ENCODE results near the gene MUC5AC.

MUC5AC gene

GRCh38 chr11:1120532-1121330 is 37.0 kb upstream of the MUC5AC start:
- FAIRE-seq (no peak), DNase-seq (ENCODE audit: extremely low spot score, insufficient read length, low read depth) (no peak)

DNA sequence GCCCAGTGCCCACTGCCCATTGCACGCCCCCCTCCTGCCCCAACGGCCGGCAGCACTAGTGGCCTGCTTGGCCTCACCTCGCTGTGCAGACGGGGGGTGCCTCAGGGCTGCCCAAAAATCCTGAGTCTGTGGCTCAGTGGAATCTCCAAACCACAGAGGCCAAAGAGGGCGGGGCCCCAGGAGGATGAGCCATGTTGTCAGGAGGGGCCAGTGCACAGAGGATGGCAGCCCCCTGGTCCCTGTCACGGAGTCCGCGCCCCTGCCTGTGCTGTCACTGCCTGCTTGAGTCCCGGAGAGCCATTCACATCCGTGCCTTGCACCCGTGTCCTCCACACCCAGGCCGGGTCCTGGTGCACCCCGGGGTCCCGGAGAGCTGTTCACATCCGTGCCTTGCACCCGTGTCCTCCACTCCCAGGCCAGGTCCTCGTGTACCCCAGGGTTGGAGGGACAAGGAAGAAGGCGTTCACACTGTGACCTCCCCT is 36.4 kb upstream of the MUC5AC start:
- DNase-seq (ENCODE audit: extremely low spot score, insufficient read length, low read depth) (no peak), FAIRE-seq (no peak)

DNA sequence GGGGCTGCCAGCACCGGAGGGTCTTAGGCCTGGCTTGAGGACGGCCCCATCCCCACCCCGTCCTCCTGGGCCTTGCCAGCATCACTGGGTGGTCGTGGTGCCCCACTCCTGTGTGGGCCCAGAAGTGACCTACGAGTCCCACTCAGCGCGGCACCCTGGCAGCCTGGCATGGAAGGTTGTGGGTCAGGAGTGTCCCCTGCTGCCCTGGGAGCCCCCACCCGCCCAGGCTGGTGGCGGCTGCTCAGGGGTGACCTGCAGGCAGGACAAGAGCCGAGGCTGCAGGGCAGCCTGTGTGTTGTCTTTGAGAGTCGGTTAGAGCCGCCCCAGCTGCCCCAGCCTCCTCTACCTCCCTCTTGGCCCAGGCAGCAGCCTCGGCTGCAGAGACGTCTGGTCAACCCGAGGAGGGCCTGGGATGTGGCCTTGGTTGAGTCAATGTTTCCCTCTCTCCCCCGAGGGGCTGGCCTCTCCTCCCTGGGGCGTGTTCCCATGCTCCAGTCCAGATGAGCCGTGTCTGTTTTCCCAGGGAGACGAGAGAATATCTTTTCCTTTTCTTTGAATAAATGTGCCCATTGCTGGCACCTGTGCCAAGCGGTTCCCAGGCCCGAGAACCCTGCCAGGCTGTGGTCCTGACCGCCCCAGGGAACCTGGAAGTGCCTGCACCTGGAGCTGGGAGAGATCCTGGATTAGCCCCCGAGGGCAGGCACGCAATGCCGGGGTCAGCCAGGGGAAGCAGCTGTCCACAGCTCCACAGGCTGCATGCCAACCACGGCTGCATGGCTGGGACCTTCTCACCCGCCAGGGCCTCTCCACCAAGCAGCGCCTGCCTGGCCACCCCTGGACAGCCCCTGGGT is 35.7 kb upstream of the MUC5AC start:
- FAIRE-seq (no peak), DNase-seq (ENCODE audit: extremely low spot score, insufficient read length, low read depth) (no peak)

- FAIRE-seq (no peak), DNase-seq (ENCODE audit: extremely low spot score, insufficient read length, low read depth) (no peak)
Measured at GRCh38 chr11:1122664-1123002, 35.1 kb upstream of the MUC5AC start.

DNA sequence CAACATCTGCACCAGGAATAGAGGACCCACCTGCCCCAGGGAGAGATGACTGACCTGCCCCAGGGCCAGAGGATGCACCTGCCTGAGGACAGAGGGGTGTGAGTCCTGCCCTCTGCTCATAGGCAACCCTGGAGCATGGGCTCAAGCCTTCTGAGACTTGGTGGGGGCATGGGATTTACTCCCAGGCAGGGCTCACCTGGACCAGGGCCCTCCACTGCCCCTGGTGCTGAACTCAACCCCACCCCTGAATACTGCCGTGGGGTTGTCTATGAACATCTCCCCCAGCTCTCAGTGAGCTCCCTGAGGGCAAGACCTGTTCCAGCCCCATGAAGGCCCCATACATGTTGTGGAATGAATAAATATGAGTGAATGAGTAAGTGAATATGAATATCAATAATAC is 33.8 kb upstream of the MUC5AC start:
- DNase-seq (ENCODE audit: extremely low spot score, insufficient read length, low read depth) (no peak), FAIRE-seq (no peak)

GRCh38 chr11:1125803-1126202 is 31.9 kb upstream of the MUC5AC start:
- no peak for FAIRE-seq

DNA sequence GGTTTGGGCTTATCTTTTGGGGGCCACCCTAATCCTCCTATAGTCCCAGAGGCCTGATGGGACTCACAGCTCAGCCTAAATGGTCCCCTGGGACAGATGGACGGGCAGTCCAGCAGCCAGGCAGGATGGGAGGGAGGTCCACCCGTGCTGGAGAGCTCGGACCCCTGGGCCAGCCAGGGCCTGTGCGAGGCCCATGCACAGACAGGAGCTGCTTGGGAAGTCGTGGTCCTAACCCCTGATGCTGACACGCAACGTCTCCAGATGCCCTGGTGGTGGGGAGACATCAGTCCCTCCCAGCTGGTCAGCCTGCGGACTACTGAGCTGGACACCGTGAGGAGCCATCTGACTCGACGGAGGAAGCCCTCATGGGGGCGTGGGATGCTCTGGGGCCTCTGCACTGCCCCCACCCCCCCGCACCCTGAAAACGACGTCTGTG is 31.2 kb upstream of the MUC5AC start:
- DNase-seq (ENCODE audit: extremely low spot score, insufficient read length, low read depth) (no peak), FAIRE-seq (no peak)

More at GRCh38 chr11:1125803-1126202, 31.9 kb upstream of the MUC5AC start:
- DNase-seq (ENCODE audit: extremely low spot score, insufficient read length, low read depth) = no peak

DNA sequence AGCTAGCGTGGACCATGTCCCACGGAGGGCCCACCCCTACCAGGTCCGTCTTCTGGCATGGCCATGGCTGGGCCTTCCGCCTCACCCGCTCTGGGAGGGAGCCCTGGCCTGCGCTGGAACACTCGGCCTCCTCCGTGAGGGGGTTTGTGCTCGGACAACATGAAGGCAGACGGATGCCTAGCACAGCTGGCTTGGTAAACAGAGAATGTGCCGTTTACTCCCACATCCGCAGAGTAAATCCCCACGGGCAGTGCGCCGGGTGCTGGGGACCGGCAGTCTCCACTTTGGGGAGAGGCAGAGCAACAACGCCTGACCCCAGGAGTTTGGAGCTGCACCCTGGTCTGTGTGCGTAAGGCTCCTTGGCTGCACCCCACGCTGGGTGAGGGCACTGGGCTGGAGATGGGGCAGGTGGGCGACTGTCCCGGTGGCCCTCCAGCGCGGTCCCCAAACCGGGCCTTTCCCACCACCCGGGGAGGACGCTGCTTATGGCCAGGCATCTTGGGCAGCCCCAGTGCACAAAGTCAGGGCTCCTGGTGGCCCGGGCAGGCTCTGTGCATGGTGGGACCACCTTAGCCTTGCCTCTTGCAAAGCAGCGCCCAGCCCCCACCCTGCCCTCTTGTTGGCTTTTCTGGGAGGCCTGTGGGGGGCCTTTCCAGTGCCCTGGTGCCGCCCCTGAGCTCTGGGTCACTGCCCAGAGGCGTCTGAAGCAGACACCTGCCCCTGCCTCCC is 30.7 kb upstream of the MUC5AC start:
- DNase-seq (ENCODE audit: extremely low spot score, insufficient read length, low read depth) (no peak), FAIRE-seq (no peak)

- no peak for FAIRE-seq
- DNase-seq (ENCODE audit: extremely low spot score, insufficient read length, low read depth) = no peak
Measured at GRCh38 chr11:1127664-1128162, 30.0 kb upstream of the MUC5AC start.

GRCh38 chr11:1128311-1129142 is 29.2 kb upstream of the MUC5AC start:
- FAIRE-seq (no peak), DNase-seq (ENCODE audit: extremely low spot score, insufficient read length, low read depth) (no peak)

DNA sequence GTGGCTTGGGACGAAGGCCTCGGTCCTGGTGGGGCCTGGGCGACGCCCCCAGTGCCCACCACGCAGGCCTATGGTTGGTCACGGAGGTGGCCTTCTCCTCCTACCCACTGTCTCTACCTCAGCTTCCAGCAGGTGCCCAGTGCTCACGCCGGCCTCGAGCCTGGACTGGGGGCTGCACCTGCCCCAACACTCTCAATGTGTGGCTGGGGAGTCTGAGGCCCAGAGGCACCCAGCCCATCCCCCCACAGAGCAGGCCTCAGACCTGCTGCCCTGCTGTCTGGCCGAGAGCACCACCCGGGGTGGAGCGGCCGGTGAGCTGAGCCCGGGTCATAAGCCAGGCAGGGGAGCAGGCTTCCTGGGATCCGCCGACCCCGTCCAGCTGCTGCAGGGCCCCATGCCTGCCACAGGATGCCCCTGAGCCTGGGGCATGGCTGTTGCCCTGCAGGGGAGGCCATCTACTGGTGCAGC is 28.6 kb upstream of the MUC5AC start:
- no peak for FAIRE-seq

DNA sequence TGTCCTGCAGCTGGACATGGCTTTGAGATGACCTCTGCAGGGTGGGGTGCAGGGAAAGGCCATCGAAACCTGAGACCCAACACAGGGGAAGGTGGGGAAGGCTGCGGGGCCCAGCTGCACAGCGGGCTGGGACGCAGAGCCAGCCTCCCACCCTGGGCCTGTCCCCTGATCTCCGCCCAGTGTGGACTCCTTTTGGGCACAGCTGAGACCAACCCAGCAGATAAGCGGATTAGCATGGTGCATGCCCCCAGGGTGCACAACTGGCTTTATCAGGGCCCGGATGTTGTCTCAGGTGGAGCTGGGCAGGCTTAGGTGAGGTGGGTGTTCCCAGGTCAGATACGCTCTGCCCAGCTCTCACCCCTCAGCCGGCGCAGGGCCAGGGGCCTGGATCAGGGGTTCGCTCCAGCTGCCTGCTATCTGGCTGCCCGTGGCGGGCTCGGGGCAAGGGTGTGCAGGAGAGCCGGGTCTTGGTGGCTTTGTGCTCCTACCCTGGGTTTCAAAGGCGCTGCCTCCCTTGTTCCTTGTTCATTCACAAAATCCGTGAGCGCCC is 28.1 kb upstream of the MUC5AC start:
- no peak for FAIRE-seq
- DNase-seq (ENCODE audit: extremely low spot score, insufficient read length, low read depth) = no peak

More for the DNA sequence above, 28.6 kb upstream of the MUC5AC start:
- DNase-seq (ENCODE audit: extremely low spot score, insufficient read length, low read depth) = no peak

- FAIRE-seq = no peak
- no peak for DNase-seq (ENCODE audit: extremely low spot score, insufficient read length, low read depth)
Measured at GRCh38 chr11:1130276-1131032, 27.3 kb upstream of the MUC5AC start.

- DNase-seq (ENCODE audit: extremely low spot score, insufficient read length, low read depth) = no peak
- no peak for FAIRE-seq
Measured at GRCh38 chr11:1131033-1131911, 26.5 kb upstream of the MUC5AC start.

GRCh38 chr11:1134848-1135445 is 22.8 kb upstream of the MUC5AC start:
- FAIRE-seq (no peak), DNase-seq (ENCODE audit: extremely low spot score, insufficient read length, low read depth) (no peak)

DNA sequence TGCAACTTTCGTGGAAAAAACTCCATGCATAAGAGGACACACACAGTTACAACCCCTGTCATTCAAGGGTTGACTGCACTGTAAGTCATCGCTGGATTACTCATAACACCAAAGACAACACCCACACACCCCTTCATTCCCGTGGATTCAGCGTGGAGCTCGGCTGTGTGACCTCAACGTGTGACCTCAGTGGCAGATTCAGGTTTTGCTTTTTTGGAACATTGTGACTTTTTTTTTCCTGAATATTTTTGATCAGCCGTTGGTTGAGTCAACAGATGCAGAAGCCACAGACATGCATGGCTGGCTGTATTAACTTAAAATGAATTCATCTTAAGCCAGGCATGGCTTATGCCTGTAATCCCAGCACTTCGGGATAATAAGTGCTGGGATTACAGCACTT is 19.7 kb upstream of the MUC5AC start:
- no peak for DNase-seq (ENCODE audit: extremely low spot score, insufficient read length, low read depth)
- no peak for FAIRE-seq

DNA sequence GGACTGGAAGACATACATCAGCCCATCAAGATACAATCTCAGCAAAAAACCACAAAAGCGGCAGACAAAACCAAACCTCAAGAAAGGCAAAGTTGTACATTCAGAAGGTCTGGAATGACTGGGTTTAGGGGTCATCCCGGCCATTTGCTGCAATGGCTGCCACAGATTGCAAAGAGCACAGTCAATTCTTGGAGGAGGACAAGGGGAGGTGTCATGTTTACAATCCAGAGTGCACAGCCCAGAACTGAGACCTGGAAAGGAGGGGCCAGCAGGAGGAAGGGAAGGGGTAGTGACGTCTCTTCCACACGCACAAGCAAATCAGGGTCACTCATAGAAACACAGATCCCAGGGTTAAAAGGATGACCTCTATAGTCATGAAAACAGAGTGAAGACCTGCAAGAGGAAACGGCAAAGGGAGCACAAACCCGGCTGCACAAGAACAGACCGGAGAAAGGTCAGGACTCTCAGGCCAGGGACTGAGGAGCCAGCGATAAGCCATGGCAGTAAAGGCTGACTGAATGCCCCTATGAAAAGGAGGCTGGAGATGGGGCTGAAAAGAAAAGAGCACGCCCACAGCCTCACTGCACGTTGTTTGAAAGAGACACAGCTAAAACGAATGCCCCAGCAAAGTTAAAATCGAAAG is 18.2 kb upstream of the MUC5AC start:
- DNase-seq (ENCODE audit: extremely low spot score, insufficient read length, low read depth) (no peak), FAIRE-seq (no peak)

Data from GM18507 (cell line).